Right lobe of liver (tissue), 6 donors: ENCODE measurements around the gene MIEN1. TPM values are rescaled to one million over a fixed set of nuclear protein-coding genes. Genes with fewer than 3 reads are reported as not detected.

Source experiments
- ATAC-seq, 4 donors: fragments of 200-7000 bp; cut with Tn5 transposase; one replicate each; pipeline ENCODE4 v1.9.1; 2020; ENCODE audit warnings: mild to moderate bottlenecking in 4 of 4, moderate library complexity in 4 of 4
- DNase-seq, 3 donors: peaks; one replicate each; pipeline ENCODE4 v3.0.0-alpha.2; 2020
- H3K27ac ChIP-seq, 3 donors: fragments of 200-600 bp; one replicate each; pipeline ENCODE4 v1.8.0; 2022
- H3K27me3 ChIP-seq, 2 donors: fragments of 200-600 bp; one replicate each; pipeline ENCODE4 v1.8.0; 2022
- H3K36me3 ChIP-seq, 4 donors: fragments of 200-600 bp; sonication (generic) in 1 of 4; one replicate each; pipeline versions ENCODE4 v1.5.1 to v1.8.0; 2017 to 2022; ENCODE audit warnings: control low read depth in 1 of 4
- H3K4me1 ChIP-seq, 4 donors: fragments of 200-600 bp; sonication (generic) in 1 of 4; one replicate each; pipeline versions ENCODE4 v1.5.1 to v1.8.0; 2017 to 2022; ENCODE audit warnings: control low read depth in 1 of 4
- H3K4me3 ChIP-seq, 3 donors: fragments of 200-600 bp; one replicate each; pipeline ENCODE4 v1.8.0; 2022
- H3K9me3 ChIP-seq, 4 donors: fragments of 200-600 bp; sonication (generic) in 1 of 4; one replicate each; pipeline versions ENCODE4 v1.5.1 to v1.8.0; 2017 to 2022; ENCODE audit warnings: control low read depth in 1 of 4
- CTCF ChIP-seq, 4 donors: fragments of 200-600 bp in 3 of 4; fragments of 450-650 bp in 1 of 4; IDR thresholded peaks; one replicate each; pipeline versions ENCODE4 v1.5.1 to v1.8.0; 2016 to 2022; ENCODE audit warnings: antibody characterized with exemption in 4 of 4, mild to moderate bottlenecking in 2 of 4
- POLR2A ChIP-seq: fragments of 450-650 bp; IDR thresholded peaks from one replicate; pipeline ENCODE4 v1.6.1; 2017; ENCODE audit warnings: antibody characterized with exemption, mild to moderate bottlenecking
- WGBS: methylation state at CpG from one replicate; pipeline ENCODE4 v1.1.6; 2018; ENCODE audit warnings: low coverage, low lambda C conversion rate; ENCODE audit not compliant: insufficient coverage; ENCODE audit errors: missing lambda C conversion rate; 5-methylcytosine and 5-hydroxymethylcytosine counted together
- intact Hi-C, 2 donors: fragments of 100-400 bp; cut with DNase I; formaldehyde crosslinking; loops; one replicate each; pipeline versions ENCODE4 v1.11.2 to v1.14.1; 2022
- total RNA-seq, 6 experiments: library from RNA; depleted of rRNA in 2 of 6; stranded (reverse); fragments of >200 nt in 2 of 6; fragmentation: NEBNext Ultra II Directional in 3 of 6; extraction: Animal tissue kit (Norgen Biotek cat#: 25700) in 3 of 6; gene quantifications; one replicate each; pipeline versions ENCODE4 v1.1.0 to v1.2.4, GENCODE V29; 2016 to 2023
- donor health status: DM: no; HTN: yes; CAD: no.
- donor health status: DM: no; HTN: no; CAD: no.
- donor health status: DM: no; HTN: no; CAD: no.
- donor health status: DM: no; HTN: yes; CAD: no.
- donor health status: DM: no; HTN: yes; CAD: no.

The MIEN1 gene
- total RNA-seq, 6 experiments from 2014 or later: 23.1 to 61.6 (median 29.0) TPM

- H3K4me3 ChIP-seq: peak overlapping the region; percentile 69 to 83 (median 72)
- peak in 1 of 3 donors; percentile 37 for DNase-seq
- no peaks in the 10 kb centered on the region for H3K27me3 ChIP-seq
- ATAC-seq: peak in 1 of 4 donors; percentile 4
- peaks cover 0 to 16% (median 0%) of the 10 kb centered on the region in 4 donors for H3K4me1 ChIP-seq
- WGBS: 7% methylated on average over 6 of the region's 6 CpGs
- intact Hi-C loops: no loop called here
- H3K9me3 ChIP-seq: no peaks in the 10 kb centered on the region
- TF ChIP-seq POLR2A (no peak), CTCF (IDR thresholded peaks at IDR 0.05) (no peak)
- no peaks in the 10 kb centered on the region for H3K36me3 ChIP-seq
- H3K27ac ChIP-seq: peak overlapping the region; percentile 88 to 90 (median 89)
Measured at GRCh38 chr17:39688475-39688835, 41.9 kb downstream of the MIEN1 start.

GRCh38 chr17:39687546-39688474 is 42.5 kb downstream of the MIEN1 start, which contains the start of gene PGAP3:
Gene PGAP3 (minus strand): TSS chr17:39688057. CDS start chr17:39688014, 43 bp downstream.
- no peaks in the 10 kb centered on the region for H3K9me3 ChIP-seq
- TF ChIP-seq CTCF (IDR thresholded peaks at IDR 0.05): peak in 1 of 4 donors; percentile 5
- peak; percentile 59 for TF ChIP-seq POLR2A
- intact Hi-C loops: no loop called here
- peak within 1 kb of the TSS; percentile 69 to 83 (median 72) for H3K4me3 ChIP-seq
- ATAC-seq: peak; percentile 94 to 95 (median 94)
- H3K36me3 ChIP-seq: no peaks in the 10 kb centered on the region
- peaks cover 0 to 16% (median 0%) of the 10 kb centered on the region in 4 donors for H3K4me1 ChIP-seq
- peak within 1 kb of the TSS; percentile 88 to 90 (median 89) for H3K27ac ChIP-seq
- peak; percentile 90 to 91 (median 90) for DNase-seq
- H3K27me3 ChIP-seq: no peaks in the 10 kb centered on the region
- WGBS: 4% methylated on average over 19 of the region's 45 CpGs

- TF ChIP-seq POLR2A (no peak), CTCF (IDR thresholded peaks at IDR 0.05) (no peak)
- Histone ChIP-seq H3K4me3 (peak overlapping the region; percentile 69 to 83 (median 72)), H3K27ac (peak overlapping the region; percentile 88 to 90 (median 89)), H3K9me3 (no peaks in the 10 kb centered on the region), H3K27me3 (no peaks in the 10 kb centered on the region), H3K4me1 (peaks cover 0 to 16% (median 0%) of the 10 kb centered on the region in 4 donors), H3K36me3 (no peaks in the 10 kb centered on the region)
- intact Hi-C loops: no loop called here
- peak in 2 of 3 donors; percentile 46 to 58 for DNase-seq
- 30% methylated on average over 6 of the region's 6 CpGs for WGBS
- peak; percentile 41 to 64 (median 57) for ATAC-seq
Measured at GRCh38 chr17:39687101-39687545, 43.2 kb downstream of the MIEN1 start.

GRCh38 chr17:39684369-39685192 is 45.8 kb downstream of the MIEN1 start:
- no peaks in the 10 kb centered on the region for H3K36me3 ChIP-seq
- no peaks in the 10 kb centered on the region for H3K9me3 ChIP-seq

More at GRCh38 chr17:39684369-39685192, 45.8 kb downstream of the MIEN1 start:
- Histone ChIP-seq H3K27me3 (no peaks in the 10 kb centered on the region), H3K27ac (no peak overlapping the region), H3K4me1 (peaks cover 0 to 16% (median 0%) of the 10 kb centered on the region in 4 donors), H3K4me3 (no peak overlapping the region)
- intact Hi-C loops: no loop called here
- TF ChIP-seq POLR2A (no peak), CTCF (IDR thresholded peaks at IDR 0.05) (no peak)
- ATAC-seq (no peak), DNase-seq (peak in 2 of 3 donors; percentile 42 to 46)
- 92% methylated on average over 3 of the region's 12 CpGs for WGBS
